CD4-positive, alpha-beta T cell (primary cell): ENCODE data around the gene RPS16. TPM values are rescaled to one million over a fixed set of nuclear protein-coding genes. Genes with fewer than 3 reads are reported as not detected.

ENCODE experiments used
- ATAC-seq: fragments of 200-7000 bp; cut with Tn5 transposase; one replicate; pipeline ENCODE4 v1.10.0; 2022; ENCODE audit warnings: mild to moderate bottlenecking; ENCODE audit not compliant: poor library complexity
- CTCF ChIA-PET: fragments of 350-600 bp; sonication (Branson Sonifier 250); formaldehyde crosslinking; loops from one replicate; lab custom pipeline; 2021; ENCODE audit warnings: antibody characterized with exemption, inconsistent platforms; lab: Charles Lee
- POLR2A ChIA-PET: fragments of 350-600 bp; sonication (Branson Sonifier 250); formaldehyde crosslinking; loops from one replicate; lab custom pipeline; 2021; ENCODE audit warnings: antibody characterized with exemption, inconsistent platforms; lab: Charles Lee
- DNase-seq, 14 experiments: peaks; one replicate each; pipeline ENCODE4 v3.0.0-alpha.2; 2013 to 2020; ENCODE audit warnings: mixed read lengths in 2 of 14
- H3K27ac ChIP-seq, 2 donors: one replicate each; pipeline versions ENCODE4 v1.5.1 to v1.7.0; 2013; ENCODE audit warnings: low read length in 2 of 2, low read depth in 1 of 2, mild to moderate bottlenecking in 1 of 2
- H3K27me3 ChIP-seq, 2 experiments: 1 replicate in 1 of 2; 2 replicates in 1 of 2; pipeline versions ENCODE4 v1.6.1 to v1.7.0; 2013; ENCODE audit warnings: low read length in 2 of 2, control low read depth in 1 of 2, mild to moderate bottlenecking in 1 of 2, moderate library complexity in 1 of 2; ENCODE audit not compliant: insufficient read depth in 2 of 2, control insufficient read depth in 1 of 2
- H3K36me3 ChIP-seq: one replicate; pipeline ENCODE4 v1.6.1; 2013; ENCODE audit warnings: low read length, control low read depth; ENCODE audit not compliant: insufficient read depth
- H3K4me1 ChIP-seq: one replicate; pipeline ENCODE4 v1.6.1; 2013; ENCODE audit warnings: low read length, control low read depth; ENCODE audit not compliant: insufficient read depth
- H3K4me3 ChIP-seq: one replicate; pipeline ENCODE4 v1.5.1; 2013; ENCODE audit warnings: mild to moderate bottlenecking, low read length, moderate library complexity
- H3K9me3 ChIP-seq, 2 experiments: 1 replicate in 1 of 2; 2 replicates in 1 of 2; pipeline versions ENCODE4 v1.6.1 to v1.7.0; 2013; ENCODE audit warnings: low read length in 2 of 2, mild to moderate bottlenecking in 2 of 2, control low read depth in 1 of 2, moderate library complexity in 1 of 2; ENCODE audit not compliant: control insufficient read depth in 1 of 2, insufficient read depth in 1 of 2
- H3K27ac Mint-ChIP-seq: one replicate; pipeline ENCODE4 v1.8.0; 2020; ENCODE audit warnings: mixed read lengths
- H3K27me3 Mint-ChIP-seq: one replicate; pipeline ENCODE4 v1.8.0; 2021; ENCODE audit warnings: mixed read lengths
- H3K36me3 Mint-ChIP-seq: one replicate; pipeline ENCODE4 v1.8.0; 2021; ENCODE audit warnings: low read depth, mixed read lengths
- H3K4me1 Mint-ChIP-seq: one replicate; pipeline ENCODE4 v1.8.0; 2021; ENCODE audit warnings: low read depth, mixed read lengths
- H3K4me3 Mint-ChIP-seq: one replicate; pipeline ENCODE4 v1.8.0; 2020; ENCODE audit warnings: mild to moderate bottlenecking, mixed read lengths
- H3K9me3 Mint-ChIP-seq: one replicate; pipeline ENCODE4 v1.8.0; 2020; ENCODE audit warnings: mixed read lengths
- CTCF ChIP-seq: fragments of 200-600 bp; IDR thresholded peaks from one replicate; pipeline ENCODE4 v1.8.0; 2022; ENCODE audit warnings: antibody characterized with exemption, mild to moderate bottlenecking
- intact Hi-C, 2 experiments: fragments of 100-400 bp; cut with DNase I in 1 of 2; cut with micrococcal nuclease in 1 of 2; formaldehyde crosslinking; loops; one replicate each; pipeline versions ENCODE4 v1.15.1 to v1.9.0; 2023 to 2025; cut with DNase I, micrococcal nuclease
- total RNA-seq, 174 experiments: library from RNA in 2 of 174; stranded (reverse) in 2 of 174; gene quantifications; one replicate each; pipeline ENCODE4 v1.2.3 and lab custom pipeline; 2021 to 2026

Gene RPS16
- total RNA-seq, 2 experiments from 2014 or later = 4,625 to 4,839 TPM

GRCh38 chr19:39481676-39482075 lies 45.9 kb upstream of the RPS16 start:
- ATAC-seq = no peak
- H3K27ac Mint-ChIP-seq = peak overlapping the region; percentile 73
- ChIA-PET POLR2A (interaction anchor here (2.6 kb wide), 1 partner anchor 37 kb away, joined by 31 read pairs; the partner anchor contains the start of gene SUPT5H), CTCF (no interaction called here)
- H3K27me3 Mint-ChIP-seq = no peaks in the 10 kb centered on the region
- Histone ChIP-seq H3K36me3 (peaks cover 34% of the 10 kb centered on the region), H3K4me1 (peaks cover 23% of the 10 kb centered on the region), H3K9me3 (no peaks in the 10 kb centered on the region), H3K27ac (no peak overlapping the region), H3K4me3 (peak overlapping the region; percentile 99), H3K27me3 (no peaks in the 10 kb centered on the region)
- H3K9me3 Mint-ChIP-seq = no peaks in the 10 kb centered on the region
- intact Hi-C loops = loop anchor here (2.0 to 5.0 kb wide), 2 partner anchors 34 to 45 kb away; partner anchors contain the start of gene SUPT5H (in 1 of the 2)
- no peak for DNase-seq
- H3K4me3 Mint-ChIP-seq = peak overlapping the region; percentile 92
- peaks cover 46% of the 10 kb centered on the region for H3K36me3 Mint-ChIP-seq
- H3K4me1 Mint-ChIP-seq = peaks cover 31% of the 10 kb centered on the region
- no peak for TF ChIP-seq CTCF

GRCh38 chr19:39481229-39481545 lies 45.4 kb upstream of the RPS16 start:
- DNase-seq (no peak), ATAC-seq (no peak)
- TF ChIP-seq CTCF = no peak
- no peaks in the 10 kb centered on the region for H3K9me3 Mint-ChIP-seq
- Histone ChIP-seq H3K27me3 (no peaks in the 10 kb centered on the region), H3K4me3 (peak overlapping the region; percentile 99), H3K36me3 (peaks cover 33% of the 10 kb centered on the region), H3K9me3 (no peaks in the 10 kb centered on the region), H3K27ac (peak overlapping the region in 1 of 2 donors; percentile 70), H3K4me1 (peaks cover 23% of the 10 kb centered on the region)
- H3K4me3 Mint-ChIP-seq = peak overlapping the region; percentile 92
- H3K27me3 Mint-ChIP-seq = no peaks in the 10 kb centered on the region
- CTCF ChIA-PET = interaction anchor here (0.5 to 1.0 kb wide), 5 partner anchors 21 to 1133 kb away, joined by 3 to 6 read pairs (median 3); partner anchors contain the start of gene EID2B
- POLR2A ChIA-PET = interaction anchor here (0.9 to 2.6 kb wide), 11 partner anchors 9 to 862 kb away, joined by 3 to 31 read pairs (median 5); partner anchors contain the start of genes EID2B, EIF3K, MED29 and PAF1
- peak overlapping the region; percentile 73 for H3K27ac Mint-ChIP-seq
- H3K36me3 Mint-ChIP-seq = peaks cover 46% of the 10 kb centered on the region
- intact Hi-C loops = loop anchor here (2.0 to 5.0 kb wide), 2 partner anchors 34 to 44 kb away; partner anchors contain the start of gene SUPT5H (in 1 of the 2)
- peaks cover 31% of the 10 kb centered on the region for H3K4me1 Mint-ChIP-seq

- Histone ChIP-seq H3K9me3 (no peaks in the 10 kb centered on the region), H3K27me3 (no peaks in the 10 kb centered on the region), H3K4me1 (peaks cover 23% of the 10 kb centered on the region), H3K36me3 (peaks cover 33% of the 10 kb centered on the region), H3K27ac (peak within 1 kb of the TSS; percentile 62 to 70), H3K4me3 (peak within 1 kb of the TSS; percentile 99)
- peaks cover 46% of the 10 kb centered on the region for H3K36me3 Mint-ChIP-seq
- no peak for TF ChIP-seq CTCF
- peaks cover 31% of the 10 kb centered on the region for H3K4me1 Mint-ChIP-seq
- no peaks in the 10 kb centered on the region for H3K27me3 Mint-ChIP-seq
- H3K9me3 Mint-ChIP-seq = no peaks in the 10 kb centered on the region
- H3K4me3 Mint-ChIP-seq = peak within 1 kb of the TSS; percentile 92
- H3K27ac Mint-ChIP-seq = peak within 1 kb of the TSS; percentile 73
- POLR2A ChIA-PET = interaction anchor here (0.6 to 2.6 kb wide), 14 partner anchors 9 to 985 kb away, joined by 3 to 31 read pairs (median 4); partner anchors contain the start of genes BLVRB, EID2B, EIF3K and MED29
- DNase-seq = peak; percentile 94 to 99 (median 97)
- peak; percentile 97 for ATAC-seq
- intact Hi-C loops = loop anchor here (1.0 to 5.0 kb wide), 3 partner anchors 33 to 44 kb away; partner anchors contain the start of gene SUPT5H (in 2 of the 2)
- CTCF ChIA-PET = interaction anchor here (0.5 to 1.0 kb wide), 5 partner anchors 22 to 1134 kb away, joined by 3 to 6 read pairs (median 3); partner anchors contain the start of gene EID2B
Observed at GRCh38 chr19:39480337-39481228, 44.8 kb upstream of the RPS16 start, which contains the start of gene TIMM50. Gene TIMM50 (plus strand): TSS chr19:39480838. CDS start chr19:39480854, 16 bp downstream.
